ENCODE data around the gene UBL5.

- TF ChIP-seq EP300 (conservative IDR thresholded peaks at IDR 0.05; ENCODE audit: poor library complexity, severe bottlenecking) (no peak), CTCF (IDR thresholded peaks at IDR 0.05; ENCODE audit: poor library complexity, severe bottlenecking) (no peak), POLR2AphosphoS5 (IDR thresholded peaks at IDR 0.05) (no peak), EZH2 (IDR thresholded peaks at IDR 0.05; ENCODE audit: borderline replicate concordance, insufficient read depth, low read length, poor library complexity, severe bottlenecking) (no peak)
Observed at GRCh38 chr19:9823816-9824215, 3.9 kb upstream of the UBL5 start.
